ENCODE results near the gene PITRM1. TPM values are rescaled to one million over a fixed set of nuclear protein-coding genes. Genes with fewer than 3 reads are reported as not detected.

PITRM1 gene
- total RNA-seq, 2 donors from 2014 or later = 45.3 to 50.2 TPM

GRCh38 chr10:3133948-3134347, 38.6 kb downstream of the PITRM1 start:
- DNase-seq = no peak
- H3K4me1 Mint-ChIP-seq = peaks cover 1% of the 10 kb centered on the region
- H3K27ac Mint-ChIP-seq = no peak overlapping the region
- H3K36me3 Mint-ChIP-seq (ENCODE audit: low read depth) = peaks cover 78% of the 10 kb centered on the region
- no peak overlapping the region for H3K27ac ChIP-seq (ENCODE audit: low read depth, low read length)
- H3K27me3 ChIP-seq (ENCODE audit: control insufficient read depth, insufficient read depth, low read length, poor library complexity, severe bottlenecking) = no peaks in the 10 kb centered on the region
- H3K27me3 Mint-ChIP-seq (ENCODE audit: insufficient read depth) = no peaks in the 10 kb centered on the region
- no peaks in the 10 kb centered on the region for H3K4me1 ChIP-seq (ENCODE audit: control insufficient read depth, insufficient read depth, low read length)
- no peak for TF ChIP-seq CTCF (conservative IDR thresholded peaks at IDR 0.05)
- H3K36me3 ChIP-seq (ENCODE audit: control insufficient read depth, insufficient read depth, low read length) = peaks cover 59% of the 10 kb centered on the region
- no peak overlapping the region for H3K4me3 Mint-ChIP-seq
- no peaks in the 10 kb centered on the region for H3K9me3 ChIP-seq (ENCODE audit: control insufficient read depth, low read length)
- H3K9me3 Mint-ChIP-seq = no peaks in the 10 kb centered on the region
- 58 to 69% methylated on average over 3 to 5 of the region's 5 CpGs for WGBS, 2 experiments (ENCODE audit: insufficient coverage in 1 of 2, insufficient read length in 1 of 2)
- H3K9ac ChIP-seq (ENCODE audit: extremely low read depth, low read length, poor library complexity, severe bottlenecking) = no peak overlapping the region
- no peak overlapping the region for H3K4me3 ChIP-seq (ENCODE audit: low read length)

GRCh38 chr10:3132036-3133025, 40.3 kb downstream of the PITRM1 start:
- H3K4me3 Mint-ChIP-seq = no peak overlapping the region
- H3K27ac ChIP-seq (ENCODE audit: low read depth, low read length) = no peak overlapping the region
- WGBS, 2 experiments (ENCODE audit: insufficient coverage in 1 of 2, insufficient read length in 1 of 2) = 94 to 95% methylated on average over 11 to 22 of the region's 22 CpGs

GRCh38 chr10:3131098-3131497, 41.5 kb downstream of the PITRM1 start:
- Mint-ChIP-seq H3K9me3 (peaks cover 1% of the 10 kb centered on the region), H3K4me3 (no peak overlapping the region), H3K27ac (no peak overlapping the region), H3K4me1 (peaks cover 1% of the 10 kb centered on the region), H3K36me3 (ENCODE audit: low read depth) (peaks cover 64% of the 10 kb centered on the region), H3K27me3 (ENCODE audit: insufficient read depth) (no peaks in the 10 kb centered on the region)
- WGBS, 2 experiments (ENCODE audit: insufficient coverage in 1 of 2, insufficient read length in 1 of 2) = 82 to 92% methylated on average over 2 to 4 of the region's 4 CpGs
- Histone ChIP-seq H3K9ac (ENCODE audit: extremely low read depth, low read length, poor library complexity, severe bottlenecking) (no peak overlapping the region), H3K9me3 (ENCODE audit: control insufficient read depth, low read length) (no peaks in the 10 kb centered on the region), H3K27ac (ENCODE audit: low read depth, low read length) (no peak overlapping the region), H3K4me3 (ENCODE audit: low read length) (no peak overlapping the region), H3K27me3 (ENCODE audit: control insufficient read depth, insufficient read depth, low read length, poor library complexity, severe bottlenecking) (no peaks in the 10 kb centered on the region), H3K4me1 (ENCODE audit: control insufficient read depth, insufficient read depth, low read length) (no peaks in the 10 kb centered on the region), H3K36me3 (ENCODE audit: control insufficient read depth, insufficient read depth, low read length) (peaks cover 36% of the 10 kb centered on the region)
- DNase-seq = no peak
- no peak for TF ChIP-seq CTCF (conservative IDR thresholded peaks at IDR 0.05)

More at GRCh38 chr10:3132036-3133025, 40.3 kb downstream of the PITRM1 start:
- H3K27ac Mint-ChIP-seq = peak overlapping the region; percentile 38
- Histone ChIP-seq H3K9ac (ENCODE audit: extremely low read depth, low read length, poor library complexity, severe bottlenecking) (no peak overlapping the region), H3K4me3 (ENCODE audit: low read length) (no peak overlapping the region), H3K36me3 (ENCODE audit: control insufficient read depth, insufficient read depth, low read length) (peaks cover 45% of the 10 kb centered on the region), H3K27me3 (ENCODE audit: control insufficient read depth, insufficient read depth, low read length, poor library complexity, severe bottlenecking) (no peaks in the 10 kb centered on the region), H3K9me3 (ENCODE audit: control insufficient read depth, low read length) (no peaks in the 10 kb centered on the region), H3K4me1 (ENCODE audit: control insufficient read depth, insufficient read depth, low read length) (no peaks in the 10 kb centered on the region)
- no peak for DNase-seq
- no peaks in the 10 kb centered on the region for H3K27me3 Mint-ChIP-seq (ENCODE audit: insufficient read depth)
- H3K9me3 Mint-ChIP-seq = peaks cover 1% of the 10 kb centered on the region
- no peak for TF ChIP-seq CTCF (conservative IDR thresholded peaks at IDR 0.05)
- peaks cover 74% of the 10 kb centered on the region for H3K36me3 Mint-ChIP-seq (ENCODE audit: low read depth)
- H3K4me1 Mint-ChIP-seq = peaks cover 1% of the 10 kb centered on the region
